HTERT RPE-1 (cell line): ENCODE data around the gene RASGEF1C.
"Not testable (repeated sequence)": the region's sequence is repeated elsewhere in the genome, so short reads cannot be mapped to it uniquely, and the experiment has no call there.

Experiments
- in situ Hi-C: fragments of 300-500 bp; cut with MboI; formaldehyde crosslinking; loops from 4 replicates; pipeline ENCODE4 v1.14.3; 2020; ENCODE audit warnings: low sequenced_read_pairs

The RASGEF1C gene

DNA sequence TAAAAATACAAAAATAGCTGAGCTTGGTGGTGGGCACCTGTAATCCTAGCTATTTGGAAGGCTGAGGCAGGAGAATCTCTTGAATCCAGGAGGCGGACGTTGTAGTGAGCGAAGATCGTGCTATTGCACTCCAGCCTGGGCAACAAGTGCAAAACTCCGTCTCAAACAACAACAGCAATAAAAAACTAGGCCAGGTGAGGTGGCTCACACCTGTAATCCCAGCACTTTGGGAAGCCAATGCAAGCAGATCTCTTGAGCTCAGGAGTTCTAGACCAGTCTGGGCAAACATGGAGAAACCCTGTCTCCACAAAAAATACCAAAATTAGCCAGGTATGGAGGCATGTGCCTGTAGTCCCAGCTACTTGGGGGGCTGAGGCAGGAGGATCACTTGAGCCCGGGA is 84.3 kb downstream of the RASGEF1C start:
- in situ Hi-C loops = not testable (repeated sequence)

DNA sequence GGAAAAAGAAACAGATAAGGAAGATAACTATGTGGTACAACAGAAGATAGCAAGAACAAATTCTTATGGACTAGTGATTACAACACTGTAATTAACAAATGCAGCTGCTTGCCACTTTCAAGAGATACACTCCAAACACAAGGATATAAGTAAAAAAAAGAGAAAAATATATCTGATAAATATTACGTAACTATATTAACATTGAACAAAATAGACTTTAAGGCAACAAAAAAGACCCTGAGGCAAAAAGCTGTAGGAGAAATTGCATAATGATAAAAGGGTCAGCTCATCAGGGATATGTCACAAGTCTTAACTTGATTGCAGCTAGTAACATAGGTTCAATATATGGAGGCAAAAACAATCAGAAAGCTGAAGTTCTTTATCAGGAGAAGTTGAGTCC is 86.1 kb downstream of the RASGEF1C start:
- in situ Hi-C loops = no loop called here

GRCh38 chr5:180121826-180122413 is 87.1 kb downstream of the RASGEF1C start:
- in situ Hi-C loops = no loop called here

- in situ Hi-C loops = no loop called here
These were observed 88.5 kb downstream of the RASGEF1C start for GRCh38 chr5:180120237-180121101.

DNA sequence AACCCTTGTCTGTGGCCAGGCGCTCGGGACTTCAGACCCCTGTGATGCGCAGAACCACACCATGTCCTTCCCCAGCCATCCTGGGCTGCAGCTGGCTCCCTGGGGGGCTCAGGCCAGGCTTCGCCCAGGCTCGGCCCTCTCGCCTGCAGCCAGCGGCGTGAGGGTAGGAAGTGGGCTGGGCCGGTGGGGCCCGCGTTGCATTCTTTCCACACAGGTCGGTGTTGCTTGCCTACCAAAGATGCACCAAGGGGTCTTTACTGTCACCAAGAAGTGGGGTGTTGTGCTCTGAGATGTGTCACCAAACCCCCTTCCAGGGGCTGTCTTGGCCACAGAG is 89.1 kb downstream of the RASGEF1C start:
- in situ Hi-C loops = no loop called here

DNA sequence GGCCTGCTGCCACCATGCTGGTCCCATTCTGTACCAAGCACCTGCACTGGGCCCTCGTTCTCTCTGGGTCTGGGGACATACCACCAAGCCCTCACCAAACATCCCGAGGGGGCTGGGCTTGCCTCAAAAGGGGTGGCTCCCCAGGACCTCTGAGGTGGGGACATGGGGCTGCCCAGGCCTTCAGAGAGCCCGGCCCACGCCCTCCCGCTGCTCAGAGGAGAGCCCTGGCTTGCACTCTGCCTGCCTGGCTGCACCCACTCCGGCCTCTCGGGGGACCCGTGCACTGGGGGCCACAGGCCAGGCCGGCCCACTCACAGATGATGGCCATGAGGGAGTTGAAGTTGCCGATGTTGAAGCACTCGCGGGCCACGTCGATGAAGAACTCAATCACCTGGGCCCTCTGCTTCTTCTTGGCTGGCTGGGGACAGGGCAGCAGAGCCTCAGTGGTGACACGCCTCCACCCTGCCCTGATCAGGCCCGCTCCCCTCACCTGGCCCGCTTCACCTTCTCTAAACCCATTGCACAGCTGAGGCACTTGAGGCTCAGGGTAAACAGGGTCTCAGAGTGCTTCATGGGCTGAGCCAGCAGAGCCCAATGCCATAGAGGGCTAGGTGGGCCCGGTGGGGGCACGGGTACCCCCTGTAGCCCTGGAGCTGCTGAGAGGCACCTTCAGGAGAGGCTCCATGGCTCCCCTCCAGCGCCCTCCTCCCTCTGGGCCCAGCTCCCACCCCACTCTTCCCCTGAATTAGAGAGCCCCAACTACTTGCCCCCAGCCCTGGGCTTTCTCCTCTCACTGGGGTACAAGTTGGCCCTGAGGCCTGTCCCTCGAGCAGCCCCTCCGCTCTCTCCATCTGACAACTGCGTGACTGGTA is 89.7 kb downstream of the RASGEF1C start:
- in situ Hi-C loops = no loop called here

GRCh38 chr5:180118391-180118791 is 90.6 kb downstream of the RASGEF1C start:
- in situ Hi-C loops = no loop called here

DNA sequence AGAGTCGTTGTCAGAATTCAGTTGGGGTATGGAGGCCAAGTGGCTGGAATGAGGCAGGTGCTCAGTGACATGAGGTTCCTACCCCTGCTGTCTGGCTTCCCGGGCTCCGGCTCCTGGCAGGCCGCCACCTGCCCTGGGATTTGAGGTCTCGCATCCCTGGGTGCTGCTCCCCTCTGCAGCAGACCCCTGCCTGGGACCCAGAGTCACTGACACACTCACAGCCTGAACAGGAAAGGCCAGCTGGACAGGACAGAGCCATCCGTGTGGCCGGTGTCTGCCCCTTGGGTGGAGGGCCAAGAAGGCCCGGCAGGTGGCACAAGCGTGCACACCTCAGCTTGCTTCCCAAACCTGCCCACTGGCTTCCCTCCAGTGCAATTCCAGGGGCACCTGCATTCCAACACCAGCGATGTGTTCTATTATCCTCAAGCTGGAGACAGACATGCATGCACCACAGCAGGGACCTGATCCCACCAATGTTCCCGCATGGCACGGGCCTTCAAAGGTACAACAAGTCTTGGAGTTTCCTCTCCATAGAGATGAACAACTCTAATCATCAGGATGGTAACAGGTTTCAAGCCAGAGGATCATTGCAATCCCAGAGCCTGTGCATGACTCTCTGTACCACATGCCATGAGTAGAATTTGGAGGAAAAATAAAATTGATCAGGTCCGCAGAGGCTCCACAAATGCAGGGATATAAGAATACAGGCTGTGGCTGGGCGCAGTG is 91.8 kb downstream of the RASGEF1C start:
- in situ Hi-C loops = no loop called here

- in situ Hi-C loops = no loop called here
These were observed 92.7 kb downstream of the RASGEF1C start for GRCh38 chr5:180116077-180116999.

DNA sequence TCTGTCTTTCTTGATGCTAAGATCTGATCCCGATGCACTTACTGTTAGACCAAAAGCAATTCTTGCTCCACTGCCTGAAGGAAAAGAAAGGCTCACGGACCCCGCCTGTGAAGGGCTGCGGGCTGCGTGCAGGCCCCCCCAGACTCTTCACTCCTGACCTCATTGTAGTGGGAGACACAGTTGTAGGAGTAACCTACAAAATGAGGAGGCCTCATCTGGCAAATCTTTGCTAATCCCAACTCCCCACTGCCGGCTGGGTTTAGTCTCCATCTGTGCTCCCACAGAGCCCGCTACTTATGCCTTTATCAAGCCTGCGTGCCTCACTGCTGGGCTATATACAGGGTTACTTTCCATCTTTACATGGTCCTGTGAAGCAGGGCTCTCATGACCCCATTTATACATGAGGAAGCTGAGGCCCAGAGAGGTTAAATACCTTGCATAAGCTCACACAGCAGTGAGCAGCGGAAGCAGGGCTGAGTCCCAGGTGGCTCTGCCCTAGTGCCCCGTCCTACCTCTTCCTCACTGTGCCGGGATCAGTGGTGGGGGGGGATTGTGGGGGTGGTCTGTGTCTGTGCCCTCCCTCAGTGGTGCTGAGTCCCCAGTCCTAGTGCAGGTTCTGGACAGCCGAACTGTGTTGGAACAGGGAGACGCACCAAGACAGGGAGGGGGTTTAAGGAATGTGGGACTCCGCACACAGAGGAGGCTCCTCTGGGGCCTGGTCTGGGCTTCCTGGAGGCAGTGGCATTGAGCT is 93.5 kb downstream of the RASGEF1C start:
- in situ Hi-C loops = no loop called here

DNA sequence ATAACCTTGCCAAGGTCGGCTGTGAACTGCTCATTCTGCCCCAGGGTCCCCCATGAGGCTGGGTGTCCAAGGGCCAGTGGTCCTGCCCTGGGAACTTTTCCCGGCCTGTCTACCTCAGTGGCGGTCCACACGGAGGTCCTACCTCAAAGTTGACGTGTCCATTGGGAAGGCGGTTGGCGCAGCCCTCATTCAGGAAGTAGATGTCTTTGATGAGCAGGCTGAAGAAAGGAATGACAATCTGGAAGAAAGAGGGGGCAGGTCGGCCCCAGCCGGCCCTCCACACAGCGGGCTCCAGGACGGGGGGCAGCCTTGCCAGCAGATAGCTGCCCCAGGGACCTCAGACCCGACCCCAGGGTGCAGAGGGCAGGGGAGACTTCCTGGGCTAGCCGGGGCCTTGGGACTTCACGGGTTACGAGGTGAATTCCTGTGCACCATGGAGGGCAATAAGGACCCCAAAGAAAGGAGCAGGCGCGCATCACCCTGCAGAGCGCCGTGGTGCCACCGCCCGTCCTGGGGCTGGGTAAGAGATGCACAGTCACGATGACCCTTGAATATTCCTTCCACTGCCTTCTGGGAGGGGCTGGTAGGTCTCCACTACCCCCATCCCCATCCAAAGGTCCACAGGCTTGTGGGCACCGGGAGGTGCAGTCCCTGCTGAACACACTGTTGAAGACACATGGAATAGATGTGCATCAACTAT is 94.6 kb downstream of the RASGEF1C start:
- in situ Hi-C loops = no loop called here

GRCh38 chr5:180113660-180114303 is 95.2 kb downstream of the RASGEF1C start:
- in situ Hi-C loops = no loop called here

DNA sequence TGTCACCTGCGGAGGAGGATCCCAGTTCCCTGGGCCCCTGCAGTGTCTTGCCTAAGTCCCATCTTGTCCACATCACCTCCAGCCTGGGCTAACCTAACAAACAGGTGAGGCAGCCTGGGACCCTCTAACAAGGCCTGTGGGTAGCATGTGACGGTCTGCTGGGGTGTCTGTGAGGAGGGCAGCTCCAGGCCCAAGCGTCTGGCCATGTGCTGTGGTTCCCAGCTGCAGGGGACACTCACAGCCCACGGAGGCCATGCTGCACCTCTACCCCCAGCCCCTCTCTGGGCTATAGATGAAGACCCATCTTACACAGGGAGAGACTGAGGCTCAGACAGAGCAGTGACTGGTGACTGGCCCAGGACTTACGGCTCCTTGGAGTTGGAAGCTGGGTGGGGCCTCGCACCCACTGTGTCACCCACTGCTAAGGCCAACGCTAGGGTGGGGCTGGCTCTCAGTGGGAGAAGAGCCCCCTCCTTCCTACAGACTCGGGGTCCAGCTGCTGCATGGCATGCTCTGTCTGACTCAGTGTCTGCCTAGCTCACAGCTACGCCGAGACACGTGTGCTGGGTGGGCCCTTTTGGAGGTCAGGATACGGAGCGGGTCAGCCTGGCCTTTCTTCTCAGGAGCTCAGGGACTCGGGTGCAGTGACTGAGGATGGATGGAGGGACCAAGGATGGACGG is 96.7 kb downstream of the RASGEF1C start:
- in situ Hi-C loops = no loop called here

GRCh38 chr5:180111273-180112002 is 97.6 kb downstream of the RASGEF1C start:
- in situ Hi-C loops = no loop called here

- in situ Hi-C loops = no loop called here
These were observed 99.1 kb downstream of the RASGEF1C start for GRCh38 chr5:180109920-180110319.

GRCh38 chr5:180107005-180107404 is 102.0 kb downstream of the RASGEF1C start:
- in situ Hi-C loops = no loop called here

DNA sequence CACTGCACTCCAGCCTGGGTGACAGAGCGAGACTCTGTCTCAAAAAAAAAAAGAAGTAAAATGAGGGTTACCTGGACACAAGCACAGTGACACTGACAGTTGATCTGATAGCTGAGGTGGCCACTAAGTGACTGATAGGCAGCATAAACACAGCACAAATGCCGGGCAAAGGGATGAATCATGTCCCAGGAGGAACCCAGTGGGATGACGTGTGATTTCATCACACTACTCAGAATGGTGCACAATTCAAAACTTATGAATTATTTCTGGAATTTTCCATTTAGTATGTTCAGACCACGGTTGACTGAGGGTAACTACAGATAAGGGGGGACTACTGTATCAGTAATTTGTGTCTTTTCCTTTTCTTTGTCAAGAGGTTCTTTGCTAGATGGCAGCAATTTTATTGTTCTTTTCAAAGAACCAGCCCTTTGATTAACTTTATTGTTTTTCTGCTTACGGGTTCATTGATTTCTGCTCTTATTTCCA is 103.1 kb downstream of the RASGEF1C start:
- in situ Hi-C loops = no loop called here
